ENCODE data around the gene NEU3.
"Not testable (repeated sequence)": the region's sequence is repeated elsewhere in the genome, so short reads cannot be mapped to it uniquely, and the experiment has no call there.

Gene NEU3

GRCh38 chr11:74980634-74981033 lies 8.1 kb upstream of the NEU3 start:
- DNase-seq (ENCODE audit: low read depth) = no peak
- no peak overlapping the region for H3K4me3 ChIP-seq (ENCODE audit: low read depth, low read length)

- H3K4me3 ChIP-seq (ENCODE audit: low read depth, low read length) = no peak overlapping the region
- DNase-seq (ENCODE audit: low read depth) = no peak
These were observed 6.8 kb upstream of the NEU3 start for GRCh38 chr11:74981888-74982287.

DNA sequence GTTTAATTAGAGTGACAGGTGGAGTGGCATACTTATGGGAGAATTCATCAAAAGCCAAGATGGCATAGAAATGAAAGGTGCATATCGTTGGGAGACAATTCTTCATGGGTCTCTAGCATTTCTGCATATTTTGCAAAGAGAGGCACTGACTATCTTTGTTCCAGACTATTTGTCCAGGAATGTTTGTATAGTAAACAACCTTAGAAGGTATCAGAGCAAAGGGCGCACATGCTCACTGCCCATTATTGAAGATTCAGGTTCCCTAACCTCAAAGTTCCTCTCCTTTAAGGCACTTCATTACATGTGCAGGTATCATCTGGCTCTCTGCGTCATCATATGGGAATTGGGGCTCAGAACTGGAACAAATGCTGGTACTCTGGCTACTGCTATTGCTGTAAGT lies 4.7 kb upstream of the NEU3 start:
- DNase-seq (ENCODE audit: low read depth) = no peak
- no peak overlapping the region for H3K4me3 ChIP-seq (ENCODE audit: low read depth, low read length)

- no peak overlapping the region for H3K4me3 ChIP-seq (ENCODE audit: low read depth, low read length)
- DNase-seq (ENCODE audit: low read depth) = no peak
These were observed 4.0 kb upstream of the NEU3 start for GRCh38 chr11:74984730-74985129.

GRCh38 chr11:74989260-74989638 lies 516 bp downstream of the NEU3 start:
- no peak for DNase-seq (ENCODE audit: low read depth)
- peak overlapping the region; percentile 78 for H3K4me3 ChIP-seq (ENCODE audit: low read depth, low read length)

GRCh38 chr11:74990150-74990549 lies 1.4 kb downstream of the NEU3 start:
- not testable (repeated sequence) for DNase-seq (ENCODE audit: low read depth); H3K4me3 ChIP-seq (ENCODE audit: low read depth, low read length)

GRCh38 chr11:74990941-74991340 lies 2.2 kb downstream of the NEU3 start:
- no peak overlapping the region for H3K4me3 ChIP-seq (ENCODE audit: low read depth, low read length)
- no peak for DNase-seq (ENCODE audit: low read depth)

DNA sequence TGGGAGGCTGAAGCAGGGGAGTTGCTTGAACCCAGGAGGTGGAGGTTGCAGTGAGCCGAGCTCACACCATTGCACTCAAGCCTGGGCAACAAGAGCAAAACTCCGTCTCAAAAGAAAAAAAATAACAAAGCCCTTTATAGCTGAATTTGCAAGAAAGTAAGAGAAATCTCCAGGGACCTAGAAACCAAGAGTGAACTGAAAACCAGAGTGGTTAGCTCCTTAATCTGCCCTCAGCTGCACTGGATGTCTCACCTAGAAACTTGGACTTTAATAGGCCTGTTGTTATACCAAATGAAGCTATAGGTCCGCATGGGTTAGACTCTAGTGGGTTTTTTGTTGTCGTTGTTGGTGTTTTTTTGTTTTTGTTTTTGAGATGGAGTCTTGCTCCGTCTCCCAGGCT lies 4.1 kb downstream of the NEU3 start:
- H3K4me3 ChIP-seq (ENCODE audit: low read depth, low read length) = no peak overlapping the region
- no peak for DNase-seq (ENCODE audit: low read depth)

DNA sequence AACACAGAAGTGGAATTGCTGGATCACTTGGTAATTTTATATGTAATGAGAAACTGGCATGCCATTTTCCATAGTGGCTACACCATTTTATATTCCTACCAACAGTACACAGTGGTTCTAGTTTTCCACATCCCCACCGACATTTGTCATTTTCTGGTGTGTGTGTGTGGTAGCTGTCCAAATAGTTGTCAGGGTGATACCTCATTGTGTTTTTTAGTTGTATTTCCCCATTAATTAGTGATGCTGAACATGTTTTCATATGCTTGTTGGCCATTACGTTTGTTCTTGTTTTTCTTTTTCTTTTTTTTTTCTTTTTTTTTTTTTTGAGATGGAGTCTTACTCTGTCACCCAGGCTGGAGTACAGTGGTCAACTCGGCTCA lies 12.2 kb downstream of the NEU3 start:
- no peak overlapping the region for H3K4me3 ChIP-seq (ENCODE audit: low read depth, low read length)
- no peak for DNase-seq (ENCODE audit: low read depth)

DNA sequence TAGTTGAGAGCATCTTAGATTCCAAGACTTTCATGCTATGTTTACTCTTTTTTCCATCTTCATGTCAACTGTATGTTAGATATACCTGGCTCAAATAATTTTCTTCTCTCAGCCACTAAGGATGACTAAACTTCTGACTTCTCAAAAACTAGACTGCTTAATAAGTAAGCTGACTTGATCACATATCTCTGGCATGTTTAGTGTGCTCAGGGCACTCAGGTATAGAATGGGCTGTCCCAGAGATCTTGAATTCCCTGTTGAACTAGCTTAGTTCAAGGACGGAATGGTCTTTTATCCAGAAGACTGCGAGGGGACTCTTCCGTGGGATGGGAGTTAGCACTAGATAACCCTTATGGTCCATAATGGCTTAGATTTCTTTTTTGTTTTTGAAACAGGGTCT lies 13.0 kb downstream of the NEU3 start:
- no peak for DNase-seq (ENCODE audit: low read depth)
- no peak overlapping the region for H3K4me3 ChIP-seq (ENCODE audit: low read depth, low read length)

GRCh38 chr11:75002516-75002915 lies 13.8 kb downstream of the NEU3 start:
- no peak for DNase-seq (ENCODE audit: low read depth)
- no peak overlapping the region for H3K4me3 ChIP-seq (ENCODE audit: low read depth, low read length)

GRCh38 chr11:75004215-75004614 lies 15.5 kb downstream of the NEU3 start:
- no peak overlapping the region for H3K4me3 ChIP-seq (ENCODE audit: low read depth, low read length)
- DNase-seq (ENCODE audit: low read depth) = no peak

DNA sequence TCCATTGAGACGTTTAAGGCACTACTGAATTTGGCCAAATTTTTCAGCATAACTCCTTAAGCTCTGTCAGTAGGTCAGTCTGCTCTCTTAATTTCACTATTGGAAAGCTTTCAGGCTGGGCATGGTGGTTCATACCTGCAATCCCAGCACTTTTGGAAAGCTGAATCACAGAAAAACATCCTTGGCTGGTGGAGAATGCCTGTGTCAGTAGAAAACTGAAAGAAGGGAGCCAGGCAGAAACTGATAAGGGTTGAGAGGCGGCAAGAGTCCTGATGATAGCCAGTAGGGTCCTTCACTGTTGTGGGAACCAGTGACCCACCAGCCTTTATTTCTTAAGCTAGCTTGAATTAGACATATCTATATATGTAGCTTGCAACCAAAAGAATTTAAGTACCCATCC lies 22.6 kb downstream of the NEU3 start:
- no peak overlapping the region for H3K4me3 ChIP-seq (ENCODE audit: low read depth, low read length)

DNA sequence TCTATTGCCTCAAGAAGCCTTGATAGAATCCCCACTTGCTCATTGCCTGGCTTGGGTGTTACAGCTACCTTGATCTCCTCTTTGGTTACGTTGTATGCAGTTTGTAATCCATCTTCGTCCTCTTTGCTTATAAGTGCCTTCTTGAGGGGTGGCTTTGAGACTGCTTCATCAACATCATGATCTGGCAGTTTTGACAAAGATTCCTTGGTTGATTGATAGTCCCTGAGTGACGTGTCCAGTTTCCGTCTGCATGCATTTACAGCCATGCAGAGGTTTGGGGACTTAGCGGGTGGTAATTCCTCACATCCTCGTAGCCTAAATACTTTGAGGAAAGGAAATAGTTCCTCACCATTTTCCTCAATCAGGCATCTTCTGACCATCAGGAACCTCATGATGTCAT lies 23.1 kb downstream of the NEU3 start:
- no peak for DNase-seq (ENCODE audit: low read depth)
- H3K4me3 ChIP-seq (ENCODE audit: low read depth, low read length) = no peak overlapping the region

More for the DNA sequence above, 22.6 kb downstream of the NEU3 start:
- no peak for DNase-seq (ENCODE audit: low read depth)

DNA sequence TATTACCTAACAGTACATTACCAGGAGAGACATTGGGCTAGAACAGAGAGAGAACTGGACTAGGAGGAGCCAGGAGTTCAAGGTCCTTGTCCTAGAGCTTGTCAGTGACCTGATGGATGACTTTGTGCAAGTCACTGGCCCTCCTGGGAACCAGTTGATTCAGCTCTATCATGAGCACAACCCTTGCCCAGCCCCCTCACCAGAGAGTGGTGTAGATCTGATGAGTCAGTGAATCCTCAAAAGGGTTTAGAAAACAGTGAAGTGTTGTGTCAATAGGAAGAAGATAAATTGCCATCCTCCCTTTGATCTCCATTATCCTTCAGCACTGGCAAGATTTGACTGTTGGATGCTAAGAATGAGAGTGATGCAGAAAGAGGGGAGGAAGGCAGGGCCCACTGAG lies 24.3 kb downstream of the NEU3 start:
- no peak for DNase-seq (ENCODE audit: low read depth)
- H3K4me3 ChIP-seq (ENCODE audit: low read depth, low read length) = no peak overlapping the region

DNA sequence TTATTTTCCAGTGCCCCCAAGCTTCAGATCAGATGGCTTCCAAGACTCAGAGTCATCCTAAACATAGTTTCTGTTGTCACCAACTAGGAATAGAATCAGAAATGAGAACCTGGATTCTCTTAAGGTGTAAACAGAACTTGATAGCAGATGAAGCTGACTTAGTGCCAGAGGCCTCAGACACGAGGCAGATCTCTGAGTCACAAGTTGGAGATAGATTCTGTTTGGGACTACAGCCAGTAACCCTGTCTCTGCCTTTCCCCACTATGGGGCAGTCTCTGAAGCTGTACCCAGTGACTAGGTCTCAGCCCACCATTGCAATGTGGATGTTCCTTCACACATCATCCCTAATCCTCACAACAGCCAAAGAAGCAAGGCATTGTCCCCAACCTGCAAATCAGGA lies 25.4 kb downstream of the NEU3 start:
- DNase-seq (ENCODE audit: low read depth) = peak; percentile 37

DNA sequence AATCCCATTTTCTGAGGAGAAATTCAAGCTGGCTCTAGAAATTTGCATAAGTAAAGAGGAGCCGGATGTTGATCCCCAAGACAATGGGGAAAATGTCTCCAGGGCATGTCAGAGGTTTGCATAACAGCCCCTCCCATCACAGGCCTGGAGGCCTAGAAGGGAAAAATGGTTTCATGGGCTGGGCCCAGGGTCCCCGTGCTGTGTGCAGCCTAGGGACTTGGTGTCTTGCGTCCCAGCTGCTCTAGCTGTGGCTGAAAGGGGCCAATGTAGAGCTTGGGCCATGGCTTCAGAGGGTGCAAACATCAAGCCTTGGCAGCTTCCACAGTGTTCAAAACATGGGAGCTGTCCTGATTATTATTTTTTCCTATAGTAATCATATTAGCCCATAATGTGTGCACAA lies 30.5 kb downstream of the NEU3 start:
- not testable (repeated sequence) for DNase-seq (ENCODE audit: low read depth); H3K4me3 ChIP-seq (ENCODE audit: low read depth, low read length)

More for the DNA sequence above, 25.4 kb downstream of the NEU3 start:
- no peak overlapping the region for H3K4me3 ChIP-seq (ENCODE audit: low read depth, low read length)

GRCh38 chr11:75020328-75020727 lies 31.6 kb downstream of the NEU3 start:
- not testable (repeated sequence) for H3K4me3 ChIP-seq (ENCODE audit: low read depth, low read length)

GRCh38 chr11:75022296-75022695 lies 33.6 kb downstream of the NEU3 start:
- no peak for DNase-seq (ENCODE audit: low read depth)
- H3K4me3 ChIP-seq (ENCODE audit: low read depth, low read length) = no peak overlapping the region

More at GRCh38 chr11:75020328-75020727, 31.6 kb downstream of the NEU3 start:
- not testable (repeated sequence) for DNase-seq (ENCODE audit: low read depth)

- peak; percentile 43 for DNase-seq (ENCODE audit: low read depth)
- H3K4me3 ChIP-seq (ENCODE audit: low read depth, low read length) = no peak overlapping the region
These were observed 34.1 kb downstream of the NEU3 start for GRCh38 chr11:75022759-75023396.

DNA sequence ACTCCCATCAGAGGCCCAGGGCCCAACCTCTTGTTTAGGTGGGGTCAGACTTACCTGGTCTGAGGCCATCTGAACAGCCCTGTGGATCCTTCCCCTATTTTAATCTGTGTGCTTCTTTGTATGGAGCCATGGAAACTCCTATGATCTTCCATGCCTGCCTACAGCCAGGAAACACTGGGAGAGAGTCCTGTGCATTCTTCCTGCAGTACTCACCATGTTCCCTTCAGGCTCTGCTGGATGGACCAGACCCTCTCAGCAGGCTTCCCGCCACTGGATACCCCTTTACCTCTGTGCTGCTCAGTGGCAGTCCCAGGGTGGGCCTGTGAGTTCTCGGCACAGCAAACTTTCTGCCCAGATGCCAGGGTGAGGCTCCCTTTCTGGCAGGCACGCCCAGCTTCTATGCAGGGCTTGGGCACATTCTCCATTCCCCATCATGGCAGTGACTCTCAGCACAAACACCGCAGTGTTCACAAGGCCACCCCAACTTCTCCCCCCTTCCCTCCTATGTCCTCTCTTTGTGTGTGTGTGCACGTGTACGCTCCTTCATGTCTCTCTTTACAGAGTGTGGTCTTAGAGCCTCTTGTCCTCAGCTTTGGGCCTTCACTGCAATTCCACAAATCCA lies 34.8 kb downstream of the NEU3 start:
- no peak for DNase-seq (ENCODE audit: low read depth)
- no peak overlapping the region for H3K4me3 ChIP-seq (ENCODE audit: low read depth, low read length)

Measured in skeletal muscle cell (primary cell).